AG04449 (cell line): ENCODE results near the gene RC3H1.
"Not testable (repeated sequence)": the region's sequence is repeated elsewhere in the genome, so short reads cannot be mapped to it uniquely, and the experiment has no call there.

Experiments
- CTCF ChIA-PET: fragments of 350-600 bp; formaldehyde crosslinking; extraction: SDS; loops from one replicate; lab custom pipeline; 2021; ENCODE audit warnings: antibody characterized with exemption; lab: Yijun Ruan, JAX
- POLR2A ChIA-PET: fragments of 400-600, 350-600 bp; formaldehyde crosslinking; extraction: SDS; loops from one replicate; lab custom pipeline; 2020; ENCODE audit warnings: antibody characterized with exemption, inconsistent platforms; lab: Yijun Ruan, JAX
- DNase-seq: peaks from one replicate; pipeline ENCODE4 v3.0.0-alpha.2; 2010; ENCODE audit warnings: low read depth, low spot score
- H3K4me3 ChIP-seq: 2 replicates; pipeline ENCODE4 v1.5.1; 2011; ENCODE audit warnings: low read depth, mild to moderate bottlenecking, control low read depth, low read length
- CTCF ChIP-seq: IDR thresholded peaks from one replicate; pipeline ENCODE4 v1.5.1; 2011; ENCODE audit warnings: mild to moderate bottlenecking, moderate library complexity, low read length, control low read depth, inconsistent platforms; ENCODE audit not compliant: insufficient read depth; ENCODE audit errors: missing control alignments

The RC3H1 gene

GRCh38 chr1:173946380-173946921 is 75.7 kb downstream of the RC3H1 start:
- CTCF ChIA-PET, result interaction anchor here (0.6 to 1.3 kb wide), 3 partner anchors 9 to 22 kb away, joined by 3 read pairs; no protein-coding TSS in a partner anchor

GRCh38 chr1:173937062-173937461 is 85.1 kb downstream of the RC3H1 start:
- no peak overlapping the region for H3K4me3 ChIP-seq
- DNase-seq, result no peak
- TF ChIP-seq CTCF, result no peak
- ChIA-PET POLR2A (no interaction called here), CTCF (interaction anchor here (0.7 kb wide), 1 partner anchor 10 kb away, joined by 3 read pairs; no protein-coding TSS in a partner anchor)

More at GRCh38 chr1:173946380-173946921, 75.7 kb downstream of the RC3H1 start:
- H3K4me3 ChIP-seq, result no peak overlapping the region
- no peak for TF ChIP-seq CTCF
- POLR2A ChIA-PET, result no interaction called here
- DNase-seq, result no peak

- ChIA-PET POLR2A (no interaction called here), CTCF (no interaction called here)
- TF ChIP-seq CTCF, result no peak
- no peak for DNase-seq
- H3K4me3 ChIP-seq, result no peak overlapping the region
Measured at GRCh38 chr1:173934440-173934839, 87.7 kb downstream of the RC3H1 start.

- CTCF ChIA-PET, DNase-seq, POLR2A ChIA-PET, H3K4me3 ChIP-seq: not testable (repeated sequence)
Measured at GRCh38 chr1:173930541-173930940, 91.6 kb downstream of the RC3H1 start.

GRCh38 chr1:173925306-173926242 is 96.6 kb downstream of the RC3H1 start:
- CTCF ChIA-PET, result no interaction called here
- no peak for DNase-seq
- H3K4me3 ChIP-seq, result no peak overlapping the region
- TF ChIP-seq CTCF, result no peak
- POLR2A ChIA-PET, result no interaction called here

GRCh38 chr1:173920861-173921260 is 101.3 kb downstream of the RC3H1 start:
- CTCF ChIA-PET, result no interaction called here
- DNase-seq, result no peak

More at GRCh38 chr1:173920861-173921260, 101.3 kb downstream of the RC3H1 start:
- H3K4me3 ChIP-seq, result no peak overlapping the region
- POLR2A ChIA-PET, result no interaction called here
- no peak for TF ChIP-seq CTCF
